Measurements from ENCODE around the gene PTPN7. TPM values are rescaled to one million over a fixed set of nuclear protein-coding genes. Genes with fewer than 3 reads are reported as not detected.
"Not testable (repeated sequence)": the region's sequence is repeated elsewhere in the genome, so short reads cannot be mapped to it uniquely, and the experiment has no call there.

Gene PTPN7
- total RNA-seq, 2 donors from 2014 or later: 2.0 to 2.9 TPM

DNA sequence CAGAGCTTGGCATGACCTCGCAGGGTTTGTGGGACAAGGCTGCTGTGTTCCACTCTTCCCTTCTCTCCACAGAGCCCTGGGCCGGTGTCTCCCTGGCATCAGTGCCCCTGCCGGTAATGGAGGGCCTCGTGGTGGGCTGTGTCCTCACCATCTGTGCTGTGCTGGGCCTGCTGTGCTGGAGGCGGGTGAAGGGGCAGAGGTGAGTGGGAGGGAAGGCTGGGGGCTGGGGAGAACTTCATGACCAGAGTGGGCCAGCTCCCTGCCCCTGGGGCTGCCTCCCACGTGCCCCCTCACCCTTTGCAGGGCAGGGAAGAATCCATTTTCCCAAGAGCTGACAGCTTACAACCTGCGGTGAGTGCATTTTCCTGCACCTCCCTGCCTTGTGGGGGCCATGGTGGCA, 21.2 kb upstream of the PTPN7 start:
- TF ChIP-seq, protein P1, sequence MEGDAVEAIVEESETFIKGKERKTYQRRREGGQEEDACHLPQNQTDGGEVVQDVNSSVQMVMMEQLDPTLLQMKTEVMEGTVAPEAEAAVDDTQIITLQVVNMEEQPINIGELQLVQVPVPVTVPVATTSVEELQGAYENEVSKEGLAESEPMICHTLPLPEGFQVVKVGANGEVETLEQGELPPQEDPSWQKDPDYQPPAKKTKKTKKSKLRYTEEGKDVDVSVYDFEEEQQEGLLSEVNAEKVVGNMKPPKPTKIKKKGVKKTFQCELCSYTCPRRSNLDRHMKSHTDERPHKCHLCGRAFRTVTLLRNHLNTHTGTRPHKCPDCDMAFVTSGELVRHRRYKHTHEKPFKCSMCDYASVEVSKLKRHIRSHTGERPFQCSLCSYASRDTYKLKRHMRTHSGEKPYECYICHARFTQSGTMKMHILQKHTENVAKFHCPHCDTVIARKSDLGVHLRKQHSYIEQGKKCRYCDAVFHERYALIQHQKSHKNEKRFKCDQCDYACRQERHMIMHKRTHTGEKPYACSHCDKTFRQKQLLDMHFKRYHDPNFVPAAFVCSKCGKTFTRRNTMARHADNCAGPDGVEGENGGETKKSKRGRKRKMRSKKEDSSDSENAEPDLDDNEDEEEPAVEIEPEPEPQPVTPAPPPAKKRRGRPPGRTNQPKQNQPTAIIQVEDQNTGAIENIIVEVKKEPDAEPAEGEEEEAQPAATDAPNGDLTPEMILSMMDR (IDR thresholded peaks at IDR 0.05): no peak
- Histone ChIP-seq H3K9ac (ENCODE audit: low read depth in 2 of 2, low read length in 2 of 2) (no peak overlapping the region), H3K4me1 (no peaks in the 10 kb centered on the region), H3K27me3 (no peaks in the 10 kb centered on the region), H3K27ac (no peak overlapping the region), H3K36me3 (no peaks in the 10 kb centered on the region), H3K9me3 (no peaks in the 10 kb centered on the region), H3K4me3 (no peak overlapping the region)
- no peak for DNase-seq
- intact Hi-C loops (cut with DNase I): no loop called here

DNA sequence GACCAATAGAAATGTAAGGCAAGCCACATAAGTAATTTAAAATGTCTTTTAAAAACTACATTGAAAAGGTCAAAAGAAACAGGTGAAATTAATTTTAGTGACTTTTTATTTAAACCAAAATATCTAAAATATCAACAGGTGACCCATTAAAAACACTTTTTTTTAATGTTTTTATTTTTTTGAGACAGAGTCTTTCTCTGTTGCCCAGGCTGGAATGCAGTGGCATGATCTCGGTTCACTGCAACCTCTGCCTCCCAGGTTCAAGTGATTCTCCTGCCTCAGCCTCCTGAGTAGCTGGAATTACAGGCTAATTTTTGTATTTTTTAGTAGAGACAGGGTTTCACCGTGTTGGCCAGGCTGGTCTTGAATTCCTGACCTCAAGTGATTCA, 20.3 kb upstream of the PTPN7 start:
- H3K9me3 ChIP-seq; H3K27me3 ChIP-seq; intact Hi-C loops (cut with DNase I); DNase-seq; H3K4me3 ChIP-seq; H3K27ac ChIP-seq; H3K4me1 ChIP-seq; H3K9ac ChIP-seq (ENCODE audit: low read depth in 2 of 2, low read length in 2 of 2); H3K36me3 ChIP-seq: not testable (repeated sequence)

DNA sequence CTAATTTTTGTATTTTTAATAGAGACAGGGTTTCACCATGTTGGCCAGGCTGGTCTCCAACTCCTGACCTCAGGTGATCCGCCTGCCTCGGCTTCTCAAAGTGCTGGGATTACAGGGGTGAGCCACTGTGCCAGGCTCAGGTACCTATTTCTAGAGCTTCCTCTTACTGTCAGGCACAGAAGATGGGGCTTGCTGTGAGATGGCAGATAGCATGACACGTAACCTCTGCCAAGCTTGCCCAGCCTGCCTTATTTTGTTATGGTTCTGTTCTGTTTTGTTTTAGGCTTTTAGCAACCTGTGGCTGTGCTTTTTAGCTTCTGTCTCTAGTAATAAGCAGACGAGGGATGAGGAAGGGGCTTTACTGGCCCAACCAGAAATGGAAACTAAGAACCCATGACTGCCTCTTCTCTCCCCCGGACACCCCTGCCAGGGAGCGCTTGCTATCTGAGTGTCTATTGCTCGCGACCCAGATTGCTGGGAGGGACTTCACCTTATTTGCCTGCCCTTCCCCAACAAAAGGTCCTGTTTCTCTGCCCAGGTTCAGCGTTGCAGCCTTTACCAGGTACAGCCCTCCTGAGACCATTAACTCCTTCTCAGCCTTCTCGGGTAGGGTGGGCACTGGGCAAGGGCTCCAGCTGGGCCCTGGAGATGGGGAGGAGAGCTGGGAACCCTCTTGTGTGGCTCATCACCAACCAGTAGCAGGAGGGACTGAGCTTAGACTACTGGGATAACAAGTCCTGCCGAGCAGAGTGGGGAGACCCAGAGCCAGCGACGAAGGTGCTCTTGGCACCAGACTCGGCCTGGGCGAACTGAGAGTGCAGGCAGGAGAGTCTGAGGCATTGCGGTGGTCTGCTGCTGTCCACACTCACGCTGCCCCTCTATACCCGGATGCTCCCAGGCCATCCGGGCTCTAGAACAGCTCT, 19.7 kb upstream of the PTPN7 start:
- Histone ChIP-seq H3K4me1 (no peaks in the 10 kb centered on the region), H3K4me3 (no peak overlapping the region), H3K27ac (no peak overlapping the region), H3K9me3 (no peaks in the 10 kb centered on the region), H3K27me3 (no peaks in the 10 kb centered on the region), H3K36me3 (no peaks in the 10 kb centered on the region), H3K9ac (ENCODE audit: low read depth in 2 of 2, low read length in 2 of 2) (no peak overlapping the region)
- TF ChIP-seq, protein P1 (IDR thresholded peaks at IDR 0.05): no peak
- DNase-seq: no peak
- intact Hi-C loops (cut with DNase I): no loop called here

DNA sequence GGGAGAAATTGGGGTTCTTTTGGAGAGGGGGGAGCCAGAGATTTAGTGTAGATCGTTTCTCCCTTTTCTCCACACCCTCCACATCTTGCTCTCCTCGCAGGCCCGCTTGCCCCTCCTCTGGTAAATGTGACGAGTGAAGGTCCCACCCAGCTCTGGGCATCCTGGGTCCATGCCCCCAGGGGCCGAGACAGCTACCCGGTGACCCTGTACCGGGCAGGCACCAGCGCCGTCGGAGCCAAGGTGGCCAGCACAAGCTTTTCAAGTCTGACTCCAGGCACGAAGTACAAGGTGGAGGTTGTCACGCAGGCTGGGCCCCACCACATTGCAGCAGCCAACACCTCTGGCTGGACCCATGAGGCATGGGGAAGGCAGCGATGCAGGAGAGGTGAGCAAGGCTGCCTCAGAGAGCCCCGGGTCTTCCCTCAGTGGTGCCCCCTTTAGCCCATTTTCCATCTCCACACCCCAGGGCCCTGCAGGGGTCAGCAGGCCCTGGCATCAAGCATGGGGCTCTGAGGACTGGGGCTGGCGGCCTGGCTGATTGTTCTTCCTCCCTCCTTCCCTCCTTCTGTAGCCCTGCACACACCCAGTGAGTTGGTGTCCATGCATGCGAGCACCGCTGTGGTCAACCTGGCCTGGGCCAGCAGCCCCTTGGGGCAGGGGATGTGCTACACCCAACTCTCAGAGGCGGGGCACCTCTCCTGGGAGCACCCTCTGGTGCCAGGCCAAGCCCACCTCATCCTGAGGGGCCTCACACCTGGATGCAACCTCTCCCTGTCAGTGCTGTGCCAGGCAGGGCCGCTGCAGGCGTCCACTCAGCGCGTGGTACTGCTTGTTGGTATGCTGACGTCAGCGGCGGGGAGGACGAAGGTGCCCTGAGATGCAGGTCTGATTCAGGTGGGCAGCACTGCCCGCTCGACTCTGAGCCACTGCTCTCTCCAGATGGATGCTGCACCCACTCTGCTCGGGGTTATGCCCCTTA, 16.8 kb upstream of the PTPN7 start:
- H3K36me3 ChIP-seq: no peaks in the 10 kb centered on the region
- TF ChIP-seq, protein P1 (IDR thresholded peaks at IDR 0.05): no peak
- no peak for DNase-seq
- H3K9ac ChIP-seq (ENCODE audit: low read depth in 2 of 2, low read length in 2 of 2): no peak overlapping the region
- no peaks in the 10 kb centered on the region for H3K4me1 ChIP-seq
- H3K27ac ChIP-seq: no peak overlapping the region
- no peaks in the 10 kb centered on the region for H3K27me3 ChIP-seq
- no peak overlapping the region for H3K4me3 ChIP-seq
- no peaks in the 10 kb centered on the region for H3K9me3 ChIP-seq
- intact Hi-C loops (cut with DNase I): no loop called here

DNA sequence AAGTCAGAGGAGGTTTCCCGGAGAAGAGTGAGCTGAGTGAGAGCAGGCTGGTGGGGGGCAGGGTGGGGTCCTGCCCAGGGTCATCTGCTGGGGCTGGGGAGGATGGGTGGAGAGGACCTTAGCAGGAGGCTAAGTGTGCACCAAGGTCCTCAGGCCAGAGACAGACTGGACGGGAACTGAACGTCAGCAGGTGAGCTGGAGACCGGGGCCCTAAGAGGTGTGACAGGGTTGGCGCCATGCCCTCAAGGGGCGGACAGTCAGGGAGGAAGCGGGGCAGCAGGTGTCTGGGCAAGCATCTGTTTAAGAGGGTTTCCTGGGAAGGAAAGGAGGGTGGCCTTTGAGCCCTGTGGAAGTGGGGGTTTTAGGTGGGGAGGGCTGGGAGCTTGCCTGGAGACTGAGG, 13.6 kb upstream of the PTPN7 start:
- H3K36me3 ChIP-seq: no peaks in the 10 kb centered on the region
- intact Hi-C loops (cut with DNase I): no loop called here
- H3K4me1 ChIP-seq: no peaks in the 10 kb centered on the region
- TF ChIP-seq, protein P1 (IDR thresholded peaks at IDR 0.05): no peak
- no peaks in the 10 kb centered on the region for H3K9me3 ChIP-seq
- H3K27ac ChIP-seq: no peak overlapping the region
- DNase-seq: no peak
- no peak overlapping the region for H3K4me3 ChIP-seq
- no peaks in the 10 kb centered on the region for H3K27me3 ChIP-seq
- H3K9ac ChIP-seq (ENCODE audit: low read depth in 2 of 2, low read length in 2 of 2): no peak overlapping the region
